ENCODE results near the gene MLC1.
A peak's percentile ranks its signal among the peaks of the same experiment; 100 is the strongest.

The MLC1 gene

DNA sequence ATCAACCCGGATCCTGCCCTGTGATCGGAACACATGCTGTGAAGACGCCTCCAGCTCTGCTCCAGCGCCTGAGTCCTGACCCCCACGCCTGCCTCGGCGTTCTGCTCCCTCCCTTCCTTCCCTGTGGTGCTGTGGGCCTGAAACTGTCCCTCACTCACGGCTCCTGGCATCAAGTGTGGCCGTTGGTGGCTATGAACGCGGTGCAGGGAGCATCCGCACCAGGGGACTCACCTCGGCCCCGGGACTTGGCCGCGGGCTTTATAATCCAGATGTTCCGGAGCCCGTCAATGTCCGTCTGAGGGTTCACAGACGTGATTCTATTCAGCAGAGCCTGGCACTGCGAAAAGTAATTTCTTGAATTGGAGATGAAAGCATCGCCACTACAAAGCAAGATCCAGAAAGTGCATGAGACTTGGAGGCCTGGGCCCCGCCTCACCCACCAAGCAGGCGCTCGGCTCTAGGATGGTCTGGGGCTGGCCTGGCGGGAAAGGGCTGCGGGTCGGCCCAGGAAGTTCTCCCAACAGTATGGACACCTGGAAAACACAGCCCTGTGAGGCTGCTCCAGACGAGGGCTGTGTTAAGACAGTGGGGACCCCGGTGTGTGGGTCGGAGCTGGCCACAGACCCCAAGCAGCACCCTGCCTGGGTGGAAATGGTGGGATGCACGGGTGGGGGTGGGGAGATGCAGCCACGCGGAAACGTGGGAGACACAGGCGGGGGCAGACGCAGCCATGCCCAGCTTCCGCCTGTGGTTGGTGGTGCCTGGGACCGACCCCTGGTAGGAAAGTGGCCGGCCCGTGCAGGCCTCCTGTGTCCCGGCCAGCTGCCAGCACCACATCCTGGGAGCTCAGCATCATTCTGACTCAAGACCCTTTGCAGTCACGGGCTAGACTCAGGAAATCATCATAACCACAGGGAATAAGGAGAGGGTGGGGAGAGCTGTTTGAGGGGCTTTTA lies 50.8 kb downstream of the MLC1 start:
- DNase-seq: no peak

DNA sequence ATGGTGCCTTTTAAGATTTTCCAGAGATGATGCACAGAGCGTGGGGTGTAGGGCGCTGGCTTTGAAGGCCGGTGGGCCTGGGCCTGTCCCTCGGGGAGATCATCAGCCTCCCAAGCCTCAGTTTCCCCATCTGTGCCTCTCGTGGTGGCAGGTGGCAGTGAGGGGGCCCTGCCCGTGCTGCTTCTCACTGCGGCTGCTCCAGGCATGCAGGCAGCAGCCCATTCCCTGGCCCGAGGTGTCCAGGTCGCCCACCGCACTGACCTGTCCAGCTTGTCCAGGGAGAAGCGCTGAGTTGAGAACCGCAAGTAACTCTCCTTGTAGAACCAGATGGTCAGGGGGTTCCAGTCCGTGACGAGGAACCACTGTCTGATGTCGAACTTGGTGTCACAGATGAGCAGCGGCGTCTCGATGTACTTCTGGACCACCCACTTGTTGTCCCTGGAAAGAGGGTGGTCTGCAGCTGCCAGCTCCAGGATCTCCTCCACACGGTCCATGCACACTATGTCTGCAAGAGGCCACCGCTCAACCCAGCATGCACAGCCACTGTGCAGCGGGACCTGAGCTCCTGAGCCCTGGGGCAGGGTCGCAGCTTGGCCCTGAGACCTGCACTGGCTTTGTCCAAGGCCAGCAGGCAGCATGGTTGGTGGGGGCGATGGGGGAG lies 52.2 kb downstream of the MLC1 start:
- no peak for DNase-seq

DNA sequence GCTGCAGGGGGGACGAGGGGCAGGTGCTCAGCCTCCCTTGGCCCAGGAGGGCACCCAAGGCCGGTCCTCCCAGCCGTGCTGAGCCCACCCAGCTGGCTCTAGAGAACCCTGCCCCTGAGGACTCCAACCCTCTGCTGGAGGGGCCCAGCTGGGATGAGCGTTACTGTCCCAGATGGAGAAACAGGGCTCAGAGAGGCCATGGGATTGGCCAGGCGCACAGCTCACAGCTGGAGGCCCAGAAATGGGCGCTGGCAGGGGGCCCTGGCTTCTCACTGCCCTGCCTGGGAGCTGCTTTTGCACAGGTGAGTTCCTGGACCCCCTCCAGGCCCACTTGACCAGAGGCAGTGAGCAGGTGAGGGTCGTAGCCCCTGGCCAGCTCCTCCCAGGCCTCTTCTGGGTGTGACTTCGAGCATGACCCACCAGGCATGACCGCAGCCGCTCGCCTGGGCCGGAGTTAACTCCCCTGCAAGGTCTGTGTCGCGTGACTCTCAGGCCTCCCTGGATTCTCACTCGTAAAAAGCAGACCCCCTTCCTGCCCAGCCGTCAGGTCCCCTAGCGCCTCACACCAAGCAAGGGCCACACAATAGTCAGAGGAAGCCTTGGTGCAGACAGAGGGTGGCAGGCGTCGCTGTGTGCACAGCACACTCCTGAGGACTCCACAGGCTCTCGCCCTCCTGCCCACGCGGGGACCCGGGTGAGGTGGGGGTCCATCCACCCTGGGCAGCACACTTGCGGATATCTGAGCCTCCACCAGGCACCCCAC lies 52.9 kb downstream of the MLC1 start:
- no peak for DNase-seq

DNA sequence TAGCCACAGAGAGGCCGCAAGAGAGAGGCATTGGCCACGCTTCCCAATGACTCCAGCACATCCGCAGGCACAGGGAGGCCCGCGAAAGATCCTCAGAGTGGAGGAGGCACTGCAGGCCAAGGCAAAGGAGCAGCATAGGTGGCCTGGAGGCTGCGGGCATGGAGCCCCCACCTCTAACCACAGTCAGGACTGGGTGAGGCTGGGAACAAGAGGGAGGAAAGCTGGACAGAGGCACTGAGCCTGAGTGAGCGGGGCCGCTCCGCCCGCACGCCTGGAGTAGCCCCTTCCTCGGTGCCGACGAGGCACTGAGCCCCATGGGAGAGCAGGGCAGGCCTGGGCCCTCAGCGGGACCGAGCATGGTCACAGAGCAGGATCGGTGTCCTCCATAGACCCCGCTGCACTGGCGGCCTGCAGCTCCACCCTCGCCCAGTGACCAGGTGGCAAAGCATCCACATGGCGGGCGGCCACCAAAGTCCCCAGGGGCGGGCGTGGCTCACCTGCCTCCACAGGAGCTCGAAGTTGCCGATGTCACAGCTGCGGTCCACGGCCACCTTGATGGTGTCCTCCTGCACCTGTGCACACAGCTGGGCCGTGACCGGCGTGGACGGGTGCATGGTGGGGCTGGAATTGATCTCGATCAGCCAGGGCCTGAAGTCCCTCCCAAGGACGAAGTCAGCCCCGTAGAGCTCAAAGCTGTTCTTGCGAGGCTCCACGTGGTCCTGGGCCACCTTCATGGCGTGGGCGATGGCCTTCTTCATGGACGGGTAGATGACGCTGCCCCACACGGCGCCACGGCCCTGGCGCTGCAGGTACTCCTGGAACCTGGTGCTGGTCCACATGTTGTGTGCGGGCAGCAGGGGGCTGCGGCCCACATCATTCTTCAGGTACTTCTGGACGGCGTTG lies 53.8 kb downstream of the MLC1 start:
- no peak for DNase-seq

DNA sequence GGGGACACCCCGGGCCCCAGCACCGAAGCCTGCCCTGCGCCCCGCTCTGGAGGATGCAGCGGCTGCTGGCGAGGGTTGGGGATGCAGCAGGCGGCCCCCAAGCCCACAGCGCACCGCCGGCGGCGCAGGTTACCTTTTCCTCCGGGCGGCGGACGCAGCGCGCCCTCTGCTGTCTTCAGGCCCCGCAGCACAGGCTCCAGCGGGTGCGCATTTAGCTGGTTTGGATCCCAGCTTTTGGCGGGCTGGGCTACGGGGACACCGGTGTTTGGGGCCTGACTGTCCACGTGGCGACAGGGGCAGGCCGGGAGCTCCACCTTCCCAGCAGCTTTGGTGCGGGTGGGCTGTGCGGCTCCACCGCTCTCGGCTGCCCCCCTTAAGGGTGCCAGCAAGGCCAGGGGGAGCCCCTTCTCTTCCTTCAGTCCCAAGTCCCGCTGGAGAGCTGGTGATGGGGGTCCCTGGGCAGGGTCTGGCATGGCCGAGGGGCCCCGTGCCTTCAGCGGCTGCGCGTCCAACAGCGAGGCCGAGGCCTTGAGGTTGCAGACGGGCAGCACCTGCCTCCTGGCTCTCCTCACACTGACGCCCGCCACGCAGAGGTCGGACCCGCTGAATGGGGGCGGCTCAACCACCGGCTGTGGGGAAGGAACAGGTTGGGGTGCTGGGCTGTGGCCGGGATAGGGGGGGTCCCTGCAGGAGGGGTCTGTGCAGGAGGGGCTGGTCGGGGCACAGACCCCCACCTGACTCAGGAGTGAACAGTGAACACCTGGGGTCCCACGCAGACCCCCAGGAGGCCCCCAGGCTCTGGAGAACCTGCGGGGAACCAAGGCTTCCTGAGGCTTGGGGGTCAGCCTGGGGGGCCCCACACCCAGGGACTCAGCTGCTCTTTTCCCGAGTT lies 54.7 kb downstream of the MLC1 start:
- DNase-seq: peak; percentile 94

DNA sequence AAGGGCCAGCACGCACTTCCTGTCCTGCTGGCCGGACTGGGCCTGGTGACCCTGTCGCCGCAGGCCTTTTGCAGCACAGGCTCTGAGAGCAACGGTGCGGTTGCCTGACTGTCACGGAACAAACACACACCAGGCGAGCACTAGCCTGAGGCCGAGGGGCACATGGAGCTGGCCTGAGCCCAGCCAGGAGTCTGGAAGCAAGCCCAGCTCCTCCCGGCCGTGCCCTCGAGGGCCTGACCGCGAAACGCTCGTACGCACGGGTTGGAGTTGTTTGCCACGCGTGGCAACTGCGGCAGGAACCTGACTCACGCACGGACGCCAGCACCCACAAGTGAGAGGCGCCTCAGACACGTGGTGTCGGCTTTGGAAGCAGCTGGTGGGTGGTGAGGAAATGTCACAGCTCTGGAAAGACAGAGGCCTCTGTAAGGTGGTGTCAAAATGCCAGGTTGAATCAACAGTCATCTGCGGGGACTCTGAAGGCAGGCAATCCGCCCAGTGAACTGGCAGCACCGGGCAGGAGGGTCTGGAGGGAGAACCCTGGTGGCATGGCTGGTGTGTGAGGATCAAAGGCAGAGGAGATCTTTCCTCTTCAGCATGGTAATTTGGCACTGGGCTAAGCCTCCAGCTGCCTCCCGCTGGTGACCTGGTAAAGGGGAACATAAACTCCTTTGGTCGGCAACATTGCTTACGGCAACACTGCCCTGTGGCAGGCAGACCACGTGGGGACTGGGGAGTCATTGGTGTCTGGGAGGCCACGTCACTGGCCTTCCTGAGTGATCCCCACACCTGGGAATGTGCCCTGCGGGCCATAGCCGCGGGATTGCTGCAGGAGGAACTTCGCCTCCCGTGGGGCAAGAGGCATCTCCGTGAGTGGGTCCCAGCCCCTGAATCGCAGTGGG lies 57.3 kb downstream of the MLC1 start:
- DNase-seq: peak; percentile 53

DNA sequence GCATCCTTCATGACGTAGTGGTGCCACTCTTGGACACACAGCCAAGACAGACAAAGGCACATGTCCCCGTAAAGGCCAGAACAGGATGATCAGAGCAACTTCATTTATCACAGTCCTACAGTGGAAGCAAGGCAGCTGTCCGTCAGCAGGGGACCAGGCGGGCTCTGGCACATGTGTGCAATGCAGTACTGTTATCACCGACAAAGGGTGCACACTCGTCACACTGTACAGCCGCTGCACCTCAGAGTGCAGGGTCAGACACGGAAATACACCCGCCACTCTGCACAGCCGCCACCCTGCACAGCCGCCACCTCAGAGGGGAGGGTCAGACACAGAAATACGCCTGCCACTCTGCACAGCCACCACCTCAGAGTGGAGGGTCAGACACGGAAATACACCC lies 59.2 kb downstream of the MLC1 start:
- DNase-seq: no peak

DNA sequence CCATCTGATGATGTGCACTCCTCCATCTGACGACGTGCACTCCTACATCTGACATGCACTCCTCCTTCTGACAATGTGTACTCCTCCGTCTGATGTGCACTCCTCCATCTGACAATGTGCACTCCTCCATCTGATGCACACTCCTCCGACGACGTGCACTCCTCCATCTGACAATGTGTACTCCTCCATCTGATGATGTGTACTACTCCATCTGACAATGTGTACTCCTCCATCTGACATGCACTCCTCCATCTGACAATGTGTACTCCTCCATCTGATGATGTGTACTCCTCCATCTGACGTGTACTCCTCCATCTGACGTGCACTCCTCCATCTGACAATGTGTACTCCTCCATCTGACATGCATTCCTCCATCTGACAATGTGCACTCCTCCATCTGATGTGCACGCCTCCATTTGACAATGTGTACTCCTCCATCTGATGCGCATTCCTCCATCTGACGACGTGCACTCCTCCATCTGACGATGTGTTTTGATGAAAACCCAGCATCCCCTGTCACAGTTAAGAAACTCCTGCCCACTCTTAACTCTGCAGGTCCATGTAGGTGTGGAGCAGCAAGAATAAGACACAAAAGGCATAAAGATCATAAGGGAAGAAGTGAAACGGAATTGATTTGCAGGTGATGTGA lies 62.9 kb downstream of the MLC1 start:
- DNase-seq: no peak

DNA sequence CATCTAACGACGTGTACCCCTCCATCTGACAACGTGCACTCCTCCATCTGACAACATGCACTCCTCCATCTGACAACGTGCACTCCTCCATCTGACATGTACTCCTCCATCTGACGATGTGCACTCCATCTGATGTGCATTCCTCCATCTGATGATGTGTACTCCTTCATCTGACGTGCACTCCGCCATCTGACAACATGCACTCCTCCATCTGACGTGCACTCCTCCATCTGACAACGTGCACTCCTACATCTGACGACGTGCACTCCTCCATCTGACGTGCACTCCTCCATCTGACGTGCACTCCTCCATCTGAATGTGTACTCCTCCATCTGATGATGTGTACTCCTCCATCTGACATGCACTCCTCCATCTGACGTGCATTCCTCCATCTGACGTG lies 64.6 kb downstream of the MLC1 start:
- DNase-seq: no peak

DNA sequence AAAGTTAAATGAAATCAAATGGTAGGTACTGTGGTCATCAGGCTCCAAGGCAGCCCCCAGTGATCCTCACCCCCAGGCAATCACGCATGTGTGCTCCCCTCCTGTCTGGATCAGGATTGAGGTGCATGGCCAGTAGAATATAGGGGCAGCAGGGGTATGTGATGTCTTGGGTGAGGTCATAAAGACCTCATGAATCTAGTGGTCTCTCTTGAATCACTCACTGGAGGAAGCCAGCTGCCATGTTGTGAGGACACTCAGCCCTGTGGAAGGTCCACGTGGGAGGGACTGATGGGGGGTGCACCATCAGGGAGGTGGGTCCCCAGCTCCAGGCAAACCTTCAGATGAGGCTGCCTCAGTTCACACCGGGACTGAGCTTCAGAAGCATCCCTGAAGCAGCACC lies 65.9 kb downstream of the MLC1 start:
- DNase-seq: no peak

DNA sequence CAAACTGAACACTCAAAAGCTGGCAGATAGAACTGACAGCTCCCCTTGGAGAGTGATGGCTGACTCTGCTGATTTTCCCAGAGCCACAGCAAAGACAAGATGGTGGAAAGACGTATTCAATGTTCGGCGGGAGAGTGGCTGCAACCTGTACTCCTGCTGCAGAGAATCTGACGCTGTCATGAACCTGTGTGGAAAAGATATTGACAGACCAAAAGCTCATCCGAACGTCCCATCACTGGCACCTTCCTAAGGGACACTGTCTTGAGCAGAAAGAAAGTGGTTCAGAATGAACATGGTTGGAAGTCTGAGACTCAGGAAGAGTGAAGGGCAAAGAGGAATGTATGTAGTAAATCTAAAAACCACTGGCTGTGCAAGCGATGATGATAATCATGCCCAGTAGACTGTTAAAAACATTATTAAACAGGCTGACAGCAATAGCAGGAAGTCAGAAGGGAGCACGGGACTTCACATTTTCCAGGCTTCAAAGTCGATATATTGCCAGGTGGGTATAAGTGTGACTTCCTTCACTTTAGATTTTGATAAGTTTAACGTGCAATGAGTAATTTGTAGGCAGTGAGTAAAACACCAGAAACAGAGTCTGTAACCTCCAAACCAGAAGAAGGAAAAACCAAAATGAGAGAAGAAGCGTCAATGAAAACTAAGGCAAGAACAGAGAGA lies 66.5 kb downstream of the MLC1 start:
- DNase-seq: peak; percentile 85

DNA sequence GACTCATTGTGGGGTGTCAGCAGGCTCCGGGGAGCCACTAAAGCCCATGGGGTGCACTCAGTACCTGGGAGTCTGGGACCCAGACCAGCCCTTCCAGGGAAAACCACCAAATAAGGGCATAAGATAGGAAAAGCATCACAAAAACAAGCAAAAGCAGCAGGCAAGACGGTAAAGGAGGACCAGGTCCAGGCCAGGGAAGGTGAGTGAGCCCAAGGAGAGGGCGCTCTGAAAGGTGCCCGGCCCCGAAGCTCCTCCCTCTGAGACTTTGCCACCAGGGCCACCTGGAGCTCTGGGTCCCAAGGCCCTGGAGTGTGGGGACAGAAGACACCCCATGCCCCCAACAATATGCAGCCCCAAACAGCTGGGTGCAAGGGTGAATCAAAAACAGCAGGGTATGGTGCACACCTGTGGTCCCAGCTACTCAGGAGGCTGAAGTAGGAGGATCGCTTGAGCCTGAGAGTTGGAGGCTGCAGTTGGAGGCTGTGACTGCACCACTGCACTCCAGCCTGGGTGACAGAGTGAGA lies 67.5 kb downstream of the MLC1 start:
- no peak for DNase-seq

DNA sequence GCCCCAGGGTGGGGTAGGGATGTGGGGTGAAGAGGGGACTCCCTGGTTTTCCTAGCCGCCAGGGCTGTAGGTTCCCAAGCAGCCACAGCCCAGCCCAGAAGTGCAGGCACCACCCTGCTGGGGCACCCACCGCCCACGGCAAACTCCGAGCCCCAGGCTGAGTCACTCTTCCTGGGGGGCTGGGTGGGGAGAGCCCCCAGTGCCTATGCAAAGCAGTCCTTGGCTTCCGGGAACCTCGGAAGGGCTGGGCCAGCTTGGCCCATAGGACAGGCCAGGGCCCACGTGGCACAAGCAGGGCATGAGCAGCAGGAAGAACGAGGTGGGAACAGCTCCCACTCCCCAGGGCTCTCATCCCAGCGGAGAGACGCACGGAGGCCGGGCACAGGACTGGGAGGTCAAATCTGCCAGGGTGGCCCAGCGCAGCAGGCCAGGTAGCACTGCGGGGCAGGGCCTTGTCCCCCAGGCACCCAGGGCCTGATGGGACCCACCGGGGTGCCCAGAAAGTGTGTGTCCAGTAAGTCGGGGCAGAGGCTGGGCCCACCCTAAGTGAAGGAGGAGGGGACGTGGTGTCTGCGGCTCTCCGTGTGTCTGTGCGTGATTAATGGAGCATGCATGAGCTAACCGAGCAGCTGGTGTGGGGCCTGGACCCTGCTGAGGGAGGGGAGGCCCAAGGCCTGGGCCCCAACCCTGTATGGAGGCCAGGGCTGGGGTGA lies 68.1 kb downstream of the MLC1 start:
- DNase-seq: peak; percentile 95

DNA sequence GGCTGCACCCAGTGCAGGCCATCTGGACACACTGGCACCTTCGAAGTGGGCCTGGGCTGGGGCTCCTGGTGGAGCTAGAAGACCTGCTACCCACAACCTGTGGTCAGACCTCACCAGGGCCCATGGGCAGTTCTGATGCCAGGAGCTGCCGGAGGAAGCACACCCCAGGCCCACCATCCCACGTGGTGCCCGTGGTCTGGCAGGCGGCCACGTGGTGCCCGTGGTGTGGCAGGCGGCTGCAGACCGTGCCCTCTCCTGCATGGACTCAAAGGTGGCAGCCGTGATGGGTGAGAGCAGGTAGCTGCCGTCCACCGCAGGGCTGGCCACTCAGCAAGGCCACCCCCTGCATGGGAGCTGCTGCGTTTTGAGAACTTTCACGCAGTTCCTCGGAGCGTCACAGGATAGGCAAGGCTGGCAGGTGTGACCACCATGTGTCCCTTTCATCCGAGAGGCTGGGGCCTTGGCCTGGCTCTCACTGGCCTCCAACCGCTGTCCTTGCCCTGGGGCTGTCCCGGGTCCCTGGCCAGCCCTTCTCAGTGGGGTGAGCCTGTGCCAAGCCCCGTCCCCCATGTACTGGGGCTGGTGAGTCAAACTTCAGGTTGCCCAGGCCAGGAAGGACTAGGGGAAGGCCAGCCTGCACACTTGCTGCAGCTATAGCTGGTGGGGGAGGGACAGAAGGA lies 68.8 kb downstream of the MLC1 start:
- DNase-seq: no peak

DNA sequence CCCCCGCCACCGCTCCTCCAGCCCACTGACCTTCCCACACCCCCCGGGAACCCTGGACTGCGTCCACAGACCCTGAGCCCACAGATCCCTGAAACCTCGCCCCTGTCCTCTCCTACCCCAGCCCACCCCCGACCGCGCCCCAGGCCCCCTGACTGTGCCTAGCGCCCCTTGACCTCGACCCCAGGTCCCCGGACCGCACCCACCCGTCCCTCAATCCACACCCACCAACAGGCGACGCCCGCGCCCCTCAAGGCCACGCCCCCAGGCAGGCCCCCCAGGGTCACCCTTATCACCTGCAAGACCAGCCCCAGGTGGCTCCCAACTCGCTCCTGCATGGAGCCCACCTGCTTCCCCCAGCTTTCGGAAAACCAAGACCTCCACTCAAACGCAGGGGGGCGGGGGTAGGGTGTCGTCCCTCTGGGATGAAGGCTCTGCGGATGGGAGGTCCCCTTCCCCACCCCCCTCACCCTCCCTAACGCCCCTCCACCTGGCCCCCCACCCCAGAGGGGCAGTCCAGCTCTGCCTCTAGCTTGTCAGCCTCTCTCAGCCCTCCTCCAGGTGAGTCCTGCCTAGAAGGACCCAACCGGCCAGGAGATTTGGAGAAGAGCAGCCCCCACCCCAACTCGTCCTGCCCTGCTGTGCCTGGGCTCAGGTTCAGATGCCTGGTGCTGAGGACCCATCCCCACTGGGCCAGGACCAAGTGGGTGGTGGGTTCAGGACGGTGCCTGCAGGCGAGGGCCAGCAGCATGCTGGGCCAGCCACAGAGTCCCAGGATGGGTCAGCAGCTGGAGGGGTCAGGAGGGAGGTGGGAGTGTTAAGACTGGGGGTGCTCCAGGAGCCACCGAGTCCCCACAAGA lies 69.5 kb downstream of the MLC1 start:
- DNase-seq: no peak

DNA sequence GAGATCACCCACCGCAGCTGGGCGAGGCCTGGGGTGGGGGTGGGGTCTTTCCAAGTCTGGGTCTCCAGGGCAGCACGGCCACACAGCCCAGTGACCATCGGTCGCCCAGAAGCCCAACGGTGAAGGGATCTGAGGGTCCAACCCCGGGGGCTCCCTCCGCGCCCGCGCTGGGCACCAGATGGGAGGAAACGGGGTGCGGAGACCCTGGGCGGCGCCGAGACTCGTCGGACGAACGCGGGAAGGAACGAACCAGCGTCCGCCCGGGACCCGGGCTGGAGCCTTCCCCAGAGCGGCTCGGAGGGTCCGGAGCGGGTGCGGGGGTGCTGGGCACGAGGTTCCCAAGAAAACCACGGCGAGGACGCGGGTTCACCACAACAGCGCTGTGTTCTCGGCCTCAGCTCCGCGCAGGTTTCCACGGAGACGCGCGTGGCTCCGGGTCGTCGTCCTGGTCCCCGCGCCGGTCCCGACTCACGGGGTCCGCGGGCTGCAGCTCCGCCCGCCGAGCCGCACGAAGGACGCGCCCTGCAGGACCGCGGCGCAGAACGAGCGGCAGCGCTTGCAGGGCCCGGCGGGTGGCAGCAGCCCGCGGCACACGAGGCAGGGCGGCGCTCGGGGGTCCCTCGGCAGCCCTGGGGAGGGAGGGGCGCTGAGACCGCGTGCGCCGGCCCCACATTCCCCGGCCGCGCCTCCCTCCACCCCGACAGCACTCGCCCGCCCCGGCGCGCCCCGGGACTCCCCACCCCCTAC lies 70.4 kb downstream of the MLC1 start:
- DNase-seq: no peak
